Skeletal muscle tissue (tissue), 4 donors: ENCODE results near the gene ABCA2. TPM values are rescaled to one million over a fixed set of nuclear protein-coding genes. Genes with fewer than 3 reads are reported as not detected.
A peak's percentile ranks its signal among the peaks of the same experiment; 100 is the strongest.

Experiments
- H3K27ac ChIP-seq: one replicate; pipeline ENCODE4 v1.7.0; 2013; ENCODE audit warnings: mild to moderate bottlenecking, low read depth, low read length, inconsistent platforms
- H3K27me3 ChIP-seq, 3 donors: one replicate each; pipeline ENCODE4 v1.7.0; 2013; ENCODE audit warnings: low read length in 3 of 3; ENCODE audit not compliant: control insufficient read depth in 3 of 3, insufficient read depth in 3 of 3
- H3K36me3 ChIP-seq, 3 donors: one replicate each; pipeline ENCODE4 v1.7.0; 2013; ENCODE audit warnings: low read length in 3 of 3; ENCODE audit not compliant: control insufficient read depth in 3 of 3, insufficient read depth in 3 of 3
- H3K4me1 ChIP-seq, 3 donors: one replicate each; pipeline ENCODE4 v1.7.0; 2013; ENCODE audit warnings: low read length in 3 of 3, mild to moderate bottlenecking in 3 of 3; ENCODE audit not compliant: control insufficient read depth in 3 of 3, insufficient read depth in 3 of 3
- H3K4me3 ChIP-seq, 3 donors: one replicate each; pipeline ENCODE4 v1.7.0; 2013; ENCODE audit warnings: low read length in 3 of 3
- H3K9ac ChIP-seq, 3 donors: one replicate each; pipeline ENCODE4 v1.7.0; 2013; ENCODE audit warnings: low read length in 3 of 3, mild to moderate bottlenecking in 3 of 3, moderate library complexity in 2 of 3, low read depth in 1 of 3
- H3K9me3 ChIP-seq, 3 donors: one replicate each; pipeline ENCODE4 v1.7.0; 2013; ENCODE audit warnings: low read length in 3 of 3; ENCODE audit not compliant: control insufficient read depth in 3 of 3
- total RNA-seq: library from RNA; depleted of rRNA; stranded (reverse); fragments of >200 nt; gene quantifications from one replicate; pipeline ENCODE4 v1.2.3, GENCODE V29; 2014
- donor health status: Osteomylitis.

Gene ABCA2
- total RNA-seq, 1 donor from 2014 or later = 5.2 TPM

DNA sequence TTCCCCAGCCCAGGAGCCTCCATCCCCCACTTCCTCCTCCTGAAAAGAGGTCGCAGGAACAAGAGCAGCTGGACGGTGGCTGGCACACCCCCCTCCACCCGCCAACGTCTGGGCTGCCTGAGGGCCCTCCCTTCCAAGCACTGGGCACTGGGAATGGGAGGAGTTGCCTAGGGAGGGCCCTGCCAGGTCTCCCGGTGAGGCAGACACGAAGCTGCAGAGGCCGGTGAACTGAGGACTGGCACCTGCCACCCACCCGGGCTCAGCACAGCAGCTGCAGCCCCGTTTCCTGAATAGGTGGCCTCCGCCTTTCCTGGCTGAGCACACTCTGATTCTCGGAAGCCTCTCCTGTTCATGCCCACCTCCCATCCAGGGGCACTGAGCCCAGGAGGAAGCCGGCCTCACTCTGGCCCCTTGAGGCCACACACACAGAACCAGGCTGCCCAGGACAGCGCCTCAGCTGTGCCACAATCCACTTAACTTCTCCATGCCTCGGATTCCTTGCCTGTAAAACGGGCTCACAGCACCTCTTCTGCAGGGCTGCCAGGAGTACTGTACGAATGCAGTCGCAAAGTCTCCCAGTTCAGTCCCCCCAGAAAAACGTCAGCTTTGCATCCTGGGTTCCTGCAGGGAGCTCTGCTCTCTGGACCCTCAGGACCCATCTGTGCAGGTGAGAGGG is 16.6 kb upstream of the ABCA2 start:
- Histone ChIP-seq H3K27ac (peak overlapping the region; percentile 56), H3K9me3 (no peaks in the 10 kb centered on the region), H3K4me3 (peak overlapping the region; percentile 63 to 74 (median 65)), H3K9ac (peak overlapping the region; percentile 38 to 77 (median 61)), H3K36me3 (peaks cover 0 to 5% (median 2%) of the 10 kb centered on the region in 3 donors), H3K4me1 (peaks cover 27 to 39% (median 31%) of the 10 kb centered on the region in 3 donors), H3K27me3 (peaks cover 24 to 48% (median 47%) of the 10 kb centered on the region in 3 donors)

DNA sequence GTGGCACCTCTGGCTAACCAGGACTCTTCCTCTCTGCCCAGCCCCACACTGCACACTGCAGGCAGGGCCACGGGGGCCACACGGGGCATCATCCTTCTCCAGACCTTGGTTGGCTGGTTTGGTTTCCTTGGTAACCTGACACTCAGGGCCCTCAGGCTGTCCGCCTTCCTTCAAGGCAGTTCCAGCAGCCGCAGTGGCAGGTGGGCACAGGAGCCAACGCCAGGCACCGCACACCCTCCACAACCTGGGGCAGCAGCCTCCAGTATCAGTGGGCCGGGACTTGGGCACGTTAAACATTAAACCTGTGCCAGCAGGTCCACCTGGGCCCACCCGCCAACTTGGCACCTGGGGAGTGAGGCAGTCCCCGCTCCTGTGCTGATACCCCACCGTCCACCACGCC is 16.0 kb upstream of the ABCA2 start:
- peak overlapping the region; percentile 56 for H3K27ac ChIP-seq
- H3K4me1 ChIP-seq = peaks cover 27 to 33% (median 28%) of the 10 kb centered on the region in 3 donors
- no peaks in the 10 kb centered on the region for H3K9me3 ChIP-seq
- H3K27me3 ChIP-seq = peaks cover 18 to 42% (median 41%) of the 10 kb centered on the region in 3 donors
- H3K9ac ChIP-seq = peak overlapping the region in 1 of 3 donors; percentile 33
- H3K36me3 ChIP-seq = peaks cover 0 to 10% (median 4%) of the 10 kb centered on the region in 3 donors
- H3K4me3 ChIP-seq = peak overlapping the region in 2 of 3 donors; percentile 29 to 48

DNA sequence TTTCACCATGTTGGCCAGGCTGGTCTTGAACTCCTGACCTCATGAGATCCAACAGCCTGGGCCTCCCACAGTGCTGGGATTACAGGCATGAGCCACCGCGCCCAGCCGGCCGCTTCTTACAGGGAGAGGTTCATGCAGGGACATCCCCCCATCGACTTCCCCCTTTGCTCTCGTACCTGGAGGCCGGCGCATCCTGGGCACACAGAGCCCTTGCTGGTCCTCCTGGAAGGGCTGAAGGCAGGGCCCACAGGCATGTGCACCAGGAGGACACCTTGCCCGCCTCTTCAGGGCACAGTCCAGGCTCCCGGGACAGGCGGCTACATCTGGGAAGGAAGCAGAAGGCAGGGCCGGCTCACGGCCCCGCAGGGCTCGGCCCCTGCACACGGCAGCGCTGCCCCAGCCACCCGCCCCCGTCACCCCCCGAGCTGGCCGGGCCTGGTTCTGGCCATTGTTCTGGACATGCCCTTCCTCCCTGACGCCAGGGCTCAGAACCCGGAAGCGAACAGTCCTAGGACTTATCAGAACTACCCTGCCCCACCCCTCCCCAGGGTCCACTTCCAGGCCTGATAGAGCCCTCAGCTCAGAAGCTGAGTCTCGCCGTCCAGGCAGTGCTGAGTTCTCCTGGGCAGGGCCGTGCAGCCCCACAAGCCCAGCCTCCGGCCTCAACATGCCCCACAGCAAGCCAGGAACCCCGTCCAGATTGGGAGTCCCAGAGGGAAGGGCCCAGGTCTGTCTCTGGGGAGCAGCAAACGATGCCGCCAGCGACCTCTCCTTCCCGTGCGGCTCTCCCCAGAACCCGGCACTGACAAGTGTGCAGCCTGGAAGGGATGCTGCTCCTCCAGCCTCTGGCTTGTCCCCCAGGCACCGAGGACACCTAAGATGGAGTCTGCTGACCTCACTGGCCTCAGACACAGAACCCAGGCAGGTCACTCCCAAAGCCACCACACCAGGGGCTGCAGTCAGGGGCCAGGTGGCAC is 15.0 kb upstream of the ABCA2 start:
- Histone ChIP-seq H3K4me1 (peaks cover 25 to 32% (median 27%) of the 10 kb centered on the region in 3 donors), H3K9ac (peak overlapping the region in 1 of 3 donors; percentile 33), H3K27me3 (peaks cover 12 to 38% (median 33%) of the 10 kb centered on the region in 3 donors), H3K4me3 (peak overlapping the region in 1 of 3 donors; percentile 29), H3K36me3 (peaks cover 0 to 12% (median 6%) of the 10 kb centered on the region in 3 donors), H3K9me3 (no peaks in the 10 kb centered on the region), H3K27ac (peak overlapping the region; percentile 56)

DNA sequence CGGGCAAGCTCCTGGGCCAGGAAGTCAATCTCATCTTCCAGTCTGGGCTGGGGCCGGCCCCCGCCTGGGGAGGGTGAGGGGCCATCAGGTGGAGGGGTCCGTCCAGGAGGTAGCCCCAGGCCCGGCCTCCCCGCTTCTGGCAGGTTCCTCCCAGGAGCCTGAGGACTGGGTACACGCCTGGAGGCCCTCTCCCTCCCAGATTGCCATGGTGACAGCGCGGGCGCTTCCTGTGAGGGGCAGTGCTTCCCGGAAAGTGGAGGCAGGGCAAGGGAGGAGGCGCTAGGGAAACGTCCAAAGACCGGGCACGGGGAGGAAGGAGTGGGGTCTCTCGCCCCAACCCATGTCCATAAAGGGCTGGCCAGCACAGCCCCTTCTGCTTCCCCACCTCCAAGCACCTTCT is 13.1 kb upstream of the ABCA2 start:
- Histone ChIP-seq H3K9ac (no peak overlapping the region), H3K36me3 (peaks cover 0 to 12% (median 6%) of the 10 kb centered on the region in 3 donors), H3K4me1 (peaks cover 19 to 26% (median 23%) of the 10 kb centered on the region in 3 donors), H3K27ac (no peak overlapping the region), H3K4me3 (no peak overlapping the region), H3K9me3 (no peaks in the 10 kb centered on the region), H3K27me3 (peaks cover 3 to 19% (median 16%) of the 10 kb centered on the region in 3 donors)

DNA sequence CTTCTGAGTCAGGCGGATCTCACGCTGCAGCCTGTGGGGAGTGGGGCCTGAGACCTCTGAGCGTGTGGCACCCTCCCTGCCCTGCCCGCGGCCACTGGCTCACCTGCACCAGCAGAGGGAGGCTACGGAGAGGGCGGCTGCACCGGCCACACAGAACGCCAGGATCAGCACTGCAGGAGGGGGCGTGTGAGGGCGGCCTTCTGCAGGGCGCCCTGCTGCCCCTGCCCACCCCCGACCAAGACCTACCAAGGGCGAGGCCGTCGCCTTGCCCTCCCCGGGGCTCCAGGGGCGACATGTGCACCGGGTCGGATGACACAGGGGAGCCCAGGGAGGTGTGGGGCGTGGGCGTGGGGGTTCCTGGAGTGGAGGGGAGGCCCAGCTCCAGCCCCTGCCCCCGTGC is 12.5 kb upstream of the ABCA2 start:
- Histone ChIP-seq H3K27ac (no peak overlapping the region), H3K9ac (no peak overlapping the region), H3K9me3 (no peaks in the 10 kb centered on the region), H3K4me3 (no peak overlapping the region), H3K27me3 (peaks cover 3 to 22% (median 18%) of the 10 kb centered on the region in 3 donors), H3K4me1 (peaks cover 16 to 24% (median 24%) of the 10 kb centered on the region in 3 donors), H3K36me3 (peaks cover 0 to 12% (median 6%) of the 10 kb centered on the region in 3 donors)

DNA sequence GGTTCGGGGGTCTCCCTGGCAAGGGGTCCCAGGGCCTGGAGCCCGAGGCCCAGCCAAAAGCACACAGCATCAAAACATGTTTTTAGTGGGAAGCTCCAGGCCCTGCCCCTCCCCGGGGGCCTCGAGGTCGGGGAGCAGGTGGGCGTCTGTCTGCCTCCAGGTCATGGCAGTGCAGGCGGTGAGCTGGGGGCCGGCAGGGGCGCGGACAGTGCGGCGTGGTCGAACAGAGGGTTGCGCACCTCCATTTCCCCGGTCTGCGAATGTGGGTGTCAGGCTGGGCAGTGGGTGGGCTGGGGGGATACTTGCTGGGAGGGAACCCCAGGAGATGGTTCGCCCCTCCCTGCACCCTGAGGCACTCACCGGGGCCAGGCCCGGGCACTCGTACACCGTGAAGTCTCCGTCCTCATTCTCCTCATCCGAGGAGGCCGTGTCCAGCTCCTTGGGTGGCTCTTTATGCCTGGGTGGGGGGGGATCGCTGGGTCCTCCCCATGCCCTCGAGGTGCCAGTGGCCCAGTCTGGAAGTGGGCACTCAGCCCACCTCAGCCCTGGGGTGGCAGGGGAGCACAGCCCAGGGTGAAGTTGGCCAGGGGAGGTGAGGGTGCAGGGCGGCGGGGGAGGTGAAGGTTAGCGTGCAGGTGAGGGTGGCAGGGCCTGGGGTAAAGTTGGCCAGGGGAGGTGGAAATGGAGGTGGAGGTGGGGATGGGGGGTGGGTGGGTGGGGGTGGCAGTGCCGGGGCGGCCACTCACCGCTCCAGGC is 11.8 kb upstream of the ABCA2 start:
- H3K4me3 ChIP-seq = no peak overlapping the region
- peaks cover 17 to 26% (median 25%) of the 10 kb centered on the region in 3 donors for H3K4me1 ChIP-seq
- no peaks in the 10 kb centered on the region for H3K9me3 ChIP-seq
- H3K27me3 ChIP-seq = peaks cover 4 to 23% (median 19%) of the 10 kb centered on the region in 3 donors
- H3K27ac ChIP-seq = no peak overlapping the region
- H3K36me3 ChIP-seq = peaks cover 0 to 12% (median 6%) of the 10 kb centered on the region in 3 donors
- H3K9ac ChIP-seq = no peak overlapping the region

DNA sequence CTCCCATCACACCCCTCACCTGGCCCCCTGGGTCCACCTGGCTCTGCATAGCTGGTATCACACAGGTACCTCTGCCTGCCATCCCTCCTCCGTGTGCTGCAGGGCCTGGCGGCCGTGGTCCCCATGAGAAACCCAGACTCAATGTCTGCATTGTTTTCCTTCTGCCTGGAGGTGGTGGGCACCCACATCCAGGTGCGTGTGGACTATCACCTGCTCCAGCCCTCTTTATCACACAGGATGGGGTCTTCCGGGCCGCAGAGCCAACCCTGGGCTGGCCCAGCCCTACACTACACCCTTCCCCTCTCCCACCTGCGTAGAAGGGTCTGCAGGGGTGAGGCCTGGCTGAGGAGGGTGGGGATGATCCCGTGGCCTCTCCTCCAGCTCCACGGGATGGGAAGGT is 10.9 kb upstream of the ABCA2 start:
- peaks cover 0 to 12% (median 6%) of the 10 kb centered on the region in 3 donors for H3K36me3 ChIP-seq
- H3K9me3 ChIP-seq = no peaks in the 10 kb centered on the region
- H3K9ac ChIP-seq = no peak overlapping the region
- peaks cover 4 to 19% (median 11%) of the 10 kb centered on the region in 3 donors for H3K27me3 ChIP-seq
- peaks cover 13 to 21% (median 20%) of the 10 kb centered on the region in 3 donors for H3K4me1 ChIP-seq
- no peak overlapping the region for H3K27ac ChIP-seq
- no peak overlapping the region for H3K4me3 ChIP-seq

DNA sequence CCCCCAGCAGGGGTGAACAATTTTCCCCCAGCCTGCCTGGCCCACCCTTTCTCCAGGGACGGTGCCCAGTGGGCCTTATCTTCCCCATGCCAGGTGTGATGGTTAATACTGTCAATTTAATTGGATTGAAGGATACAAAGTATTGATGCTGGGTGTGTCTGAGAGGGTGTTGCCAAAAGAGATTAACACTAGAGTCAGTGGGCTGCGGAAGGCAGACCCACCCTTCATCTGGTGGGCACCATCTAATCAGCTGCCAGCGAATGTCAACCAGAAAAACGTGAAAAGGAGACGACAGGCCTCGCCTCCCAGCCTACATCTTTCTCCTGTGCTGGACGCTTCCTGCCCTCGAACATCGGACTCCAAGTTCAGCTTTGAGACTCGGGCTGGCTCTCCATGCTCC is 9.4 kb upstream of the ABCA2 start:
- Histone ChIP-seq H3K4me1 (peaks cover 12 to 15% (median 14%) of the 10 kb centered on the region in 3 donors), H3K36me3 (peaks cover 0 to 12% (median 6%) of the 10 kb centered on the region in 3 donors), H3K9me3 (no peaks in the 10 kb centered on the region), H3K27ac (no peak overlapping the region), H3K4me3 (no peak overlapping the region), H3K9ac (no peak overlapping the region), H3K27me3 (peaks cover 4 to 16% (median 5%) of the 10 kb centered on the region in 3 donors)

DNA sequence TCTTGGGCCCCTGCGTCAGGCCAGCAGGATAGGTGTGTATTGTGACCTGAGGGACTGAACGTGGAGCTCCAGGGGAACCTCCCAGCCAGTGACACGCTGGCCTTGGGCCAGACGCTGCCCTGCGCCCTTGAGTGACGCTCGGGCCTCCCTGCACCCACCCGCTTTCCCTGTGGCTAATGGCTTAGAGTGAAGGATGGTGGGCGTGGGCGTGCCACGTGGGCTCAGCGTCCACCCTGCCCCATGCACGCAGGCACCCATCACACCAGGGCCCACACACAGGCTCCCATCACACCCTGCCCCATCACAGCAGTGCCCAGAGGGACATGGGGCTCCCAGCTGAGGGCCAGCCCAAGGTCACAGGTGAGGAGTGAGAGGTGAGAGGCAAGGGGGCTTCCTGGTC is 9.0 kb upstream of the ABCA2 start:
- no peaks in the 10 kb centered on the region for H3K9me3 ChIP-seq
- peaks cover 4 to 16% (median 5%) of the 10 kb centered on the region in 3 donors for H3K27me3 ChIP-seq

More for the DNA sequence above, 9.0 kb upstream of the ABCA2 start:
- H3K9ac ChIP-seq = no peak overlapping the region
- no peak overlapping the region for H3K4me3 ChIP-seq
- H3K27ac ChIP-seq = no peak overlapping the region
- peaks cover 0 to 12% (median 6%) of the 10 kb centered on the region in 3 donors for H3K36me3 ChIP-seq
- peaks cover 12 to 15% (median 14%) of the 10 kb centered on the region in 3 donors for H3K4me1 ChIP-seq
